HG03342 (cell line): Measurements from ENCODE around the gene FAM13A.

Source experiments
- ATAC-seq: cut with Tn5 transposase; IDR thresholded peaks from one replicate; pipeline ENCODE4 v1.9.1; 2021; ENCODE audit warnings: mild to moderate bottlenecking, moderate library complexity; ENCODE audit not compliant: unreplicated experiment

Gene FAM13A

GRCh38 chr4:88693792-88694191 is 363.2 kb downstream of the FAM13A start:
- ATAC-seq: no peak

DNA sequence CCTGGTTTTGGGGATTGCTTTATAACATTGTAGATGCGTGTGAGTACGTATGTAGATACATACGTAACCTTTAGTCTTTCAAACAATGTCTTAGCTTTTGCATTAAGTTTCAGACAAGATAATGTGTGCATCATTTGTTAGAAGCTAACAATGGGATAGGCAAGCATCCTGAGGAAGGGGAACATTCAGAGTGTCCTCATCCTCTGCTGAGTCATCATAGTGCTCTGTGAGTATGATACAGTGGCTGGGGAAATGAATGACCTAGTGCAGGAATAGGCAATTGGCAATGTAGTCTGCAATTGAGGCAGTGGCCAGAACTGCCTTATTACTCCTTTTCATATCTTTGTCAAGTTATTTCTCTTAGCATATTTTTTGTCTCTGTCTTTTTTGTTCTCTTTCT is 366.6 kb downstream of the FAM13A start:
- no peak for ATAC-seq

DNA sequence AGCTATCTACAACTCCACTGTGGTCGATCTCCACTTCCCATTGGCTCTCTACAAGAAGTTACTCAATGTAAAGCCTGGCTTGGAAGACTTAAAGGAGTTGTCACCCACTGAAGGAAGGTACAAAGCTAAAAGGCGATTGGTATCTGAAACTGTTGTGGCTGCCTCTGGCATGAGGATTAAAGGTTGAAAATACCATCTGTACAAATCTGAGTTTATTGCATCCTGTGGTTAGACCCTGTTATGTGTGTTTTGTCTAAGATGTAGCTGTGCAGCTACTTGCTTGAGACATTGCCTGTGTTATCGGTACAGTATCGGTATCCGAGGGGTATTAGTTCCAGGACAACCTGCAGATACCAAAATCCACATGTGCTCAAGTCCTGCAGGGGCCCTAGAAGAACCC is 375.8 kb downstream of the FAM13A start:
- no peak for ATAC-seq
